ENCODE data around the gene PLAU.
"Not testable (repeated sequence)": the region's sequence is repeated elsewhere in the genome, so short reads cannot be mapped to it uniquely, and the experiment has no call there.

PLAU gene

DNA sequence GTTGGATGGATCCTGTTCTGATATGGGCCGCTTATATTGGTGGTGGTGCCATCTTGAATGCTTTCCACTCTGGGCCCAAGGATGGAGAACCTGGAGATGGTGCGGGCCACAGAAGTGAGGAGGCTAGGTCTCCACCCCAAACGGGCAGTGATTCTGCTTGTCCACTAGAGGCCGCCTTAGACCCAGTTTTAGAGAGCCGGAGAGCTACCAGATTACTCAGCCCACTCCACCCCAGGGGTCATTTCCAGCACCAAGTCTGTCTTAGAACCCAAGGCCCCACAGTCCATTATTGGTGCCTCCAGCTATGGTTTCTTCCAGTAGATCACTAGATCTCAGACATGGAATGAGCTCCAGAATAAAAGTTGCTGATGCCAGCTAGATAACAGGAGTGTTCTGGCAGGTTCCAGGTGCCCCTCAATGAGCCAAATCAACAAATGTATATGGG, 24.8 kb upstream of the PLAU start:
- DNase-seq (ENCODE audit: low spot score): peak; percentile 83
- TF ChIP-seq, protein P1, sequence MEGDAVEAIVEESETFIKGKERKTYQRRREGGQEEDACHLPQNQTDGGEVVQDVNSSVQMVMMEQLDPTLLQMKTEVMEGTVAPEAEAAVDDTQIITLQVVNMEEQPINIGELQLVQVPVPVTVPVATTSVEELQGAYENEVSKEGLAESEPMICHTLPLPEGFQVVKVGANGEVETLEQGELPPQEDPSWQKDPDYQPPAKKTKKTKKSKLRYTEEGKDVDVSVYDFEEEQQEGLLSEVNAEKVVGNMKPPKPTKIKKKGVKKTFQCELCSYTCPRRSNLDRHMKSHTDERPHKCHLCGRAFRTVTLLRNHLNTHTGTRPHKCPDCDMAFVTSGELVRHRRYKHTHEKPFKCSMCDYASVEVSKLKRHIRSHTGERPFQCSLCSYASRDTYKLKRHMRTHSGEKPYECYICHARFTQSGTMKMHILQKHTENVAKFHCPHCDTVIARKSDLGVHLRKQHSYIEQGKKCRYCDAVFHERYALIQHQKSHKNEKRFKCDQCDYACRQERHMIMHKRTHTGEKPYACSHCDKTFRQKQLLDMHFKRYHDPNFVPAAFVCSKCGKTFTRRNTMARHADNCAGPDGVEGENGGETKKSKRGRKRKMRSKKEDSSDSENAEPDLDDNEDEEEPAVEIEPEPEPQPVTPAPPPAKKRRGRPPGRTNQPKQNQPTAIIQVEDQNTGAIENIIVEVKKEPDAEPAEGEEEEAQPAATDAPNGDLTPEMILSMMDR (IDR thresholded peaks at IDR 0.05; ENCODE audit: borderline replicate concordance, control extremely low read depth, extremely low read depth, insufficient read depth, missing control alignments): peak; percentile 81
- in situ Hi-C loops (cut with MboI; ENCODE audit: low sequenced_read_pairs, unreplicated experiment): loop anchor here (25.0 kb wide), 1 partner anchor 201 kb away; no protein-coding TSS in a partner anchor

DNA sequence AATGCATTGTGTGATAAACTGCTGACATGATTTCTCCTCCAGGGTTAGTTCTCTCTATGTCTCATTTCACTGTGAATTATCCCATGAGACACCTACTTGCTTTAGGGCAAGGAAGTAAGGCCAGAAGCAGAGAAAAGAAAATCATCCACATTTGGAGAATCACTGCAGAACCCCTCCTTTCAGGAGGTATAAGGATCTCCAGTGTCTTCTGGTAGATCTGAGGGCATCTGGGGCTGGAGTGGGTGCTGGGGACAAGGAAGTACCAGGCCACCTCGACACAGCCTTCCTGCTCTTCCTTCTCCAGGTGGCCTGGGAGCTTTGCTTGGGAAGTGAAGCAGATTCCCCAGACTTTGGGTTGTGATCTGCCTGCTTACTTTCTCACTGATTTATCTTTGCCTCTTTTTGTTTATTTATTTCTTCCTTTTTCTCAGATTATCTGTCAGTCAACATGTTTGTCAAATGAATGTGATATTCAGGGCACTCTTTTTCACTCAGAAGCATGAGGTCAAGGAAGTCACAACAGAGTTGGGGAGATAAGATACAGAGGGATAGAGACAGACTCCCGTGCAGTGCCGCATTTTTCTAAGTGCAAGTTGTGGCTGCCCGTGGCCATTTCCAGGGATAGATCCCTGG, 24.2 kb upstream of the PLAU start:
- in situ Hi-C loops (cut with MboI; ENCODE audit: low sequenced_read_pairs, unreplicated experiment): loop anchor here (25.0 kb wide), 1 partner anchor 201 kb away; no protein-coding TSS in a partner anchor
- TF ChIP-seq, protein P1 (IDR thresholded peaks at IDR 0.05; ENCODE audit: borderline replicate concordance, control extremely low read depth, extremely low read depth, insufficient read depth, missing control alignments): no peak
- no peak for DNase-seq (ENCODE audit: low spot score)

DNA sequence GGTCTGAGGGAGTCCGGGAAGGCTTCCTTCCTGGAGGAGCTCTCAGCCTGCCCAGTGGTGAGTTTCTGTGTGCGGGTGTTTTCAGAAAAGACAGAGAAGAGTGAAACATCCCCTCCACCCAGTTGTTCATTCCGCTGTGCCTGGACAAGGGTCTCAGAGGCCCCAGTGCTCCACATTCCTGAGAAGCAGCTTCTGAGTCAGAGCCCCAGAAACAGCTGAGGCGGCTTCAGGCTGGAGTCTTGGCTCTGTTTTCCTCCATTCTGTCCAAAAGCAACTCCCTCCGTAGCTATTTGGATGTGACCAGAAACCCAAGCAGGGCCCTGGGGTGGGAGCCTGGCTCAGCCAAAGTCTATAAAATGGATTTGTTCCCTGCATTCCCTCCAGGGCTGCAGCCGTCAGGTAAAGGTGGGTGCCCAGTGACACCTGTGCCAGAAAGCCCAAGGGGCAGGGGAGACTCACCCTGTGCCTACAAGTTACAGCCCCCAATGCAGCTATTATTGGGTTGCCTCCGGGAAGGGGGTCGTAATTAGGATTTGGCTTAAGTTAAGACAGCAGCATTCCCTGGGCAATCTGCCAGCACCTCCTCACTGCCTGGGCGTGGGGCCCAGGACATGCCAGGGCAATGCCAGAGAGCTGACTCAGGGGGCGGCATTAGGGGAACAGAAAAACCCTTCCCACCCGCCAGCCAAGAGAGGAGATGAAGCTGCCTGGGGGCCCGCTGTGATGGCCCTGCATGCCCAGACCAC, 23.5 kb upstream of the PLAU start:
- DNase-seq (ENCODE audit: low spot score): no peak
- in situ Hi-C loops (cut with MboI; ENCODE audit: low sequenced_read_pairs, unreplicated experiment): loop anchor here (25.0 kb wide), 1 partner anchor 200 kb away; no protein-coding TSS in a partner anchor
- TF ChIP-seq, protein P1 (IDR thresholded peaks at IDR 0.05; ENCODE audit: borderline replicate concordance, control extremely low read depth, extremely low read depth, insufficient read depth, missing control alignments): no peak

DNA sequence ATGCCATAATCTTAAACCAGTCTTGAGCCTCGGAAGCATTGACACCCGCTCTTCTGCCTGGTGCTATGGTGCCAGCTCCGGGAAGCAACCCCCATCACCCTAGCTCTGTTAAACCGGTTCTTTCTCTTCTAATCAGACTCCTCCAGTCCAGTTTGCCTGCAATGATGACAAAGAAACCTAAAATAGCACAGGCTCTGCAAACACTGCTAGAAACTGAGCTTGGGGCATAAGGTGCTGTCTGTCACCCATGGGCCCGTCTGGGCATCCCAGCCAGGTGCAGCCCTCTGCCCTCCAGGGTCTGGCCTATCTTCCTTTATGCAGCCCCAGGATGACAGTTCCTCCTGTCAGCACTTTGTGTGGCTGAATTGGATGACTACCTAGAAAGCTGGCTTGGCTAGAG, 22.4 kb upstream of the PLAU start:
- TF ChIP-seq, protein P1 (IDR thresholded peaks at IDR 0.05; ENCODE audit: borderline replicate concordance, control extremely low read depth, extremely low read depth, insufficient read depth, missing control alignments): no peak
- in situ Hi-C loops (cut with MboI; ENCODE audit: low sequenced_read_pairs, unreplicated experiment): loop anchor here (25.0 kb wide), 1 partner anchor 199 kb away; no protein-coding TSS in a partner anchor
- no peak for DNase-seq (ENCODE audit: low spot score)

DNA sequence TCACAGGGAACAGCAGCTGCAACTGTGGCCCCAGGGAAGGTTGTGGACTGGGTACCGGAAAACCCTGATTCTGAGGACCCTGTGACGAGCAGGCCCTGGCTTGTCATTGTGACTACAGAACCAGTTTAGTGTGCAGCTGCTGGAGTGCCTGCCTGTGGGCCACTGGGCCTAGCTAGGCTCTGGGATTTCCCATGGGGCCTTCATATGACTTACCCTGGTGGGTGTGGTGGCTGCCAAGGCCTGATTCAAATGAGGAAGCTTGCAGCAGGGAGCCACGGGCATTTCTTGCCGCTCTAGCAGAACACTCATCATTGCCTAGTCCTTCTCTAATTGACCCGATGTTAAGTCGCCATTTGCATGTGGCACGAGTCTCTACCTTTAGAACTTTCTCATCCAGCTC, 21.9 kb upstream of the PLAU start:
- in situ Hi-C loops (cut with MboI; ENCODE audit: low sequenced_read_pairs, unreplicated experiment): loop anchor here (25.0 kb wide), 1 partner anchor 198 kb away; no protein-coding TSS in a partner anchor
- no peak for DNase-seq (ENCODE audit: low spot score)
- TF ChIP-seq, protein P1 (IDR thresholded peaks at IDR 0.05; ENCODE audit: borderline replicate concordance, control extremely low read depth, extremely low read depth, insufficient read depth, missing control alignments): no peak

DNA sequence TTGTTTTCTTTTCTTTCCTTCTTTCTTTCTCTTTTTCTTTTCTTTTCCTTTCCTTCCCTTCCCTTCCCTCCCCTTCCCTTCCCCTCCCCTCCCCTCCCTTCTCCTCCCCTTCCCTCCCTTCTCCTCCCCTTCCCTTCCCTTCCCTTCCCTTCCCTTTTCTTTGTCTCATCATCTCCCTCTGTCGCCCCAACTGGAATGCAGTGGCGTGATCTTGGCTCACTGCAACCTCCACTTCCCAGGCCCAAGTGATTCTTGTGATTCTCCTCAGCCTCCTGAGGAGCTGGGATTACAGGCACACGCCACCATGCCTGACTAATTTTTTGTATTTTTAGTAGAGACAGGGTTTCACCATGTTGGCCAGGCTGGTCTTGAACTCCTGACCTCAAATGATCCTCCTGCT, 21.5 kb upstream of the PLAU start:
- not testable (repeated sequence) for DNase-seq (ENCODE audit: low spot score)
- in situ Hi-C loops (cut with MboI; ENCODE audit: low sequenced_read_pairs, unreplicated experiment): loop anchor here (25.0 kb wide), 1 partner anchor 198 kb away; no protein-coding TSS in a partner anchor

DNA sequence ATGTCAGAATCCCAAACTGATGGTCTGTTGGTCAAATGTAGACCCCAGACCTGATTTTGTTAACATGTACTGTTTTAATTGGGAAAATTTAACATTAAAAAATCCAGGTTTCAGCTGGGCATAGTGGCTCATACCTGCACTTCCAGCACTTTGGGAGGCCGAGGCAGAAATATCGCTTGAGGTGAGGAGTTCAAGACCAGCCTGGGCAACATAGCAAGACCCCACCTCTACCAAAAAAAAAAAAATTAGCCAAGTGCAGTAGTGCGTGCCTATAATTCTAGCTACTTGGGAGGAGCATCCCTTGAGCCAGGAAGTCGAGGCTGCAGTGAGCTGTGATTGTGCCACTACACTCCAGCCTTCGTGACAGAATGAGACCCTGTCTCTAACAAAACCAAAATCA, 20.7 kb upstream of the PLAU start:
- no peak for DNase-seq (ENCODE audit: low spot score)
- TF ChIP-seq, protein P1 (IDR thresholded peaks at IDR 0.05; ENCODE audit: borderline replicate concordance, control extremely low read depth, extremely low read depth, insufficient read depth, missing control alignments): no peak
- in situ Hi-C loops (cut with MboI; ENCODE audit: low sequenced_read_pairs, unreplicated experiment): loop anchor here (5.0 to 25.0 kb wide), 2 partner anchors 47 to 197 kb away; no protein-coding TSS in a partner anchor

DNA sequence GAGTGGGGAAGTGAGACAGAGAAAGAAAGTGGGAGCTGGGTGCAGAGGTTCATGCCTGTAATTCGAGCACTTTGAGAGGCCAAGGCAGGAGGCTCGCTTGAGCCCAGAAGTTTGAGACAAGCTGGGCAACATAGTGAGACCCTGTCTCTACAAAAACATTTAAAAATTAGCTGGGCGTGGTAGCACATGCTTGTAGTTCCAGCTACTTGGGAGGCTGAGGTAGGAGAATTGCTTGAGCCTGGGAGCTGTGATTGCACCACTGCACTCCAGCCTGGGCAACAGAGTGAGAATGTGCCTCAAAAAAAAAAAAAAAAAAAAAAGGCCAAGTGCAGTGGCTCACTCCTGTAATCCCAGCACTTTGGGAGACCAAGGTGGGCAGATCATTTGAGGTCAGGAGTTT, 20.1 kb upstream of the PLAU start:
- not testable (repeated sequence) for DNase-seq (ENCODE audit: low spot score)
- in situ Hi-C loops (cut with MboI; ENCODE audit: low sequenced_read_pairs, unreplicated experiment): loop anchor here (5.0 to 25.0 kb wide), 2 partner anchors 46 to 196 kb away; no protein-coding TSS in a partner anchor

All from GM13976 (cell line).